Islet of Langerhans (tissue), 1 donor: ENCODE results near the gene SLC47A1.
"Not testable (repeated sequence)": the region's sequence is repeated elsewhere in the genome, so short reads cannot be mapped to it uniquely, and the experiment has no call there.

Experiments used
- FAIRE-seq: peaks from one replicate; lab custom pipeline; 2011; peaks lifted over from hg19 to GRCh38; lab: Jason Lieb, UNC

The SLC47A1 gene, protein sequence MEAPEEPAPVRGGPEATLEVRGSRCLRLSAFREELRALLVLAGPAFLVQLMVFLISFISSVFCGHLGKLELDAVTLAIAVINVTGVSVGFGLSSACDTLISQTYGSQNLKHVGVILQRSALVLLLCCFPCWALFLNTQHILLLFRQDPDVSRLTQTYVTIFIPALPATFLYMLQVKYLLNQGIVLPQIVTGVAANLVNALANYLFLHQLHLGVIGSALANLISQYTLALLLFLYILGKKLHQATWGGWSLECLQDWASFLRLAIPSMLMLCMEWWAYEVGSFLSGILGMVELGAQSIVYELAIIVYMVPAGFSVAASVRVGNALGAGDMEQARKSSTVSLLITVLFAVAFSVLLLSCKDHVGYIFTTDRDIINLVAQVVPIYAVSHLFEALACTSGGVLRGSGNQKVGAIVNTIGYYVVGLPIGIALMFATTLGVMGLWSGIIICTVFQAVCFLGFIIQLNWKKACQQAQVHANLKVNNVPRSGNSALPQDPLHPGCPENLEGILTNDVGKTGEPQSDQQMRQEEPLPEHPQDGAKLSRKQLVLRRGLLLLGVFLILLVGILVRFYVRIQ

DNA sequence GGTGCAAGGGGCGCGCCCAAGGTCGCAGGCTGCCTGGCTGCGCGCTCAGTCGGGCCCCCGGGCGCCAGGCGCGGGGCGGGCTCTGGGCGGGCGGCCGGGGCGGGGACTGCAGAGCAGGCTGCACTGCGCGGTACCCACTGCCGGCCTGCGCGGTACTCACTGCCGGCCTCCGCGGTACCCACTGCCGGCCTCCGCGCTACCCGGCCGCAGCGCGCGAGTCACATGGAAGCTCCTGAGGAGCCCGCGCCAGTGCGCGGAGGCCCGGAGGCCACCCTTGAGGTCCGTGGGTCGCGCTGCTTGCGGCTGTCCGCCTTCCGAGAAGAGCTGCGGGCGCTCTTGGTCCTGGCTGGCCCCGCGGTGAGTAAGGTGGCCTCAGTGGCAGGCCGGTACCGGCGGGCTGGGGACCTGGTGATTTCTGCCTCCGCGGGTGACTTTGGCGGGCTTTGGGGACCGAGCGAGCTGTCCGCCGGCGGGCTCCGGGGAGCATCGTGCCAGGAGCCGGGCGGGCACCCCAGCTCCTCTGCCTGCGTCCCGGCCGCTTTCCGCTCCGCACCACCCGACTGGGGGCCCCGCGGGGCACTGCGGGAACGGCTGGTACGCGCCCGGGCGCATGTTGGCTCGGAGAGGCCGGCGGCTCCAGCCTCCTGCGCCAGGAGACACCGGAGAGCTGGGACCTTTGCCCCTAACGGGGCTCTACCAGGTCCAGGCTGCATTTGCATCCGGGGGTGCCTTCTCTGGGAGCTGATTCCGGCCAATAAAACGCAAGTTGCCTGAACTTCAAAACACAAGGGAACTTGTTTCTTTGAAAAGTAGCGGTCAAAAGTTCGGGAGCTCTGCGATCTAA lies at the start of gene SLC47A1:
Gene SLC47A1, plus strand, starts transcription at position 137 of the 844 bp plus-strand sequence. Its CDS starts 86 bp downstream, at position 223.
- FAIRE-seq, result no peak

DNA sequence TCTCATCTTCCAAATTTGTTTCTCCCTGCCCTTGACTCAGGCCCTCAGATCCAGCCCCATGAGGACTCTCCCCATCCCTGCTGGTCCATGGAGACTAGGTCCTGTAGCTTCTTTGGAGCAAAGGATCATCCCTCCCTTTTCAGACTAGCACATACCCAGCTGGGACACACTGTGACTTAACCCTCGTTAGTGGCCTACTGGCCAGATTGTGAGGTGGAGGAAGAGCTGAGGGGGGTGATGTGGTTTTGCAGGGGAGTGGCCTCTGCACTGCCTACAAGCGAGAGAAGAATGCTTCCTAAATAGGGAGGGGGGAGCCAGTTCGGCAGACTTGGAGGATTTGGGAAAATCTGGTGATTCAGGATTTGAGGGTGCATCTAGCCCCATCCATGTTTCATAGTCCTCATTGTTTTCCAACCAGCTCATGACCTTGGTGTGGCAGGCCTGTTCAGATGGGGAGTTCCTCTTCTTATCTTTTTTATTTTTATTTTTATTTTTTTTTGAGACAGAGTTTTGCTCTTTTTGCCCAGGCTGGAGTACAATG lies 47.8 kb upstream of the SLC47A1 start:
- FAIRE-seq, result no peak

DNA sequence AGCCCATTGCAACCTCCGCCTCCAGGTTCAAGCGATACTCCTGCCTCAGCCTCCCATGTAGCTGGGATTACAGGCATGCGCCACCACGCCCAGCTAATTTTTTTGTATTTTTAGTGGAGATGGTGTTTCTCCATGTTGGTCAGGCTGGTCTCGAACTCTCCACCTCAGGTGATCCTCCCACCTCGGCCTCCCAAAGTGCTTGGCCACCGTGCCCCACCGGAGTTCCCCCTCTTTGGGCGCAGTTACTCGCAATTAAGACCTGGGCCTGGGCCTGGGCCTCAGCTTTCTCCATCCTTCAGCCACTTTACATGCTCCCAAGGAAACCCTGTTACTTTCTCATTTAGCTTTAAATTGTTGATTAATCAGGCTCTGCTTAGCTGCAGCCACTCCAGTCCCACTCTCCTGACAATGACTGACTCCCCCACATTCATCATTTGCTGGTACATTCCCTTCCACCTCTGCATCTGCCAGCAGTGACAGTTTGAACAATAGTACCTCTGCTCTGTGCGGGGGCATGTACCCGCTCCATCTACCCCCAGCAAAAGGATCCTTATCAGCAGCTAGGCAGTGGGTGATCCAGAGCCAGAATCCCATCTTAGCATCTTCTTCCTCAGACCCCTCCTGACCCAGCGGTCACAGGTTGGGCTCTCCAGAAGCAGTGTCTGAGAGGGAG lies 47.2 kb upstream of the SLC47A1 start:
- no peak for FAIRE-seq

DNA sequence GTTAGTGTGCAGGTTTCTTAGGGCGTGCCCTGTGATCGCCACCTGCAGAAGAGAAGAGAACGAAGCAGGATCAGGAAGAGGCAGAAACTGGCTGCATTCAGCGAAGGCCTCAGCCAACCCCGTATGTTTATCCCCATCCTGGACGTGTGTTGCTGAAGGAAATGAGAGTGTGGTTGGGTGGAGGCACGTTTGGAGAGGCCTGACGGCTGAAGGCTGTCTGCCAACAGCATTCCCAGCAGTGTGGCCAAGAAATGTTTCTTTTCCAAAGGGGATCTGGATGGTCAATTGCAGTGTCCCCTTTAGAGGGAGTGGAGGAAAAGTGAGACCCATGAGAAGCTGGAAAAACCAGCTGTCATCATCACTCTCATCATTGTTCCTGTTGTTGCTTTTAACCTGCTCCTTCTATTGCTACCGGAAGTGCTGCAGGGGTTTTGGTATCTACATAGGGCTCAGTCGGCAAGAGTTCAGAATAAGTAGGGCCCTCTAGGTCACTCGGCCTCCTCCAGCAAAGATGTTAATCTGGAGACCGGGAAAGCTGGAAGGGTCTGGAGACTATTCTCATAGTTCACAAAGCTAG lies 46.5 kb upstream of the SLC47A1 start:
- FAIRE-seq, result no peak

GRCh38 chr17:19492141-19492540 lies 41.5 kb upstream of the SLC47A1 start:
- FAIRE-seq, result no peak

- no peak for FAIRE-seq
Observed at GRCh38 chr17:19494961-19495806, 38.5 kb upstream of the SLC47A1 start.

- no peak for FAIRE-seq
Observed at GRCh38 chr17:19495828-19496528, 37.7 kb upstream of the SLC47A1 start.

DNA sequence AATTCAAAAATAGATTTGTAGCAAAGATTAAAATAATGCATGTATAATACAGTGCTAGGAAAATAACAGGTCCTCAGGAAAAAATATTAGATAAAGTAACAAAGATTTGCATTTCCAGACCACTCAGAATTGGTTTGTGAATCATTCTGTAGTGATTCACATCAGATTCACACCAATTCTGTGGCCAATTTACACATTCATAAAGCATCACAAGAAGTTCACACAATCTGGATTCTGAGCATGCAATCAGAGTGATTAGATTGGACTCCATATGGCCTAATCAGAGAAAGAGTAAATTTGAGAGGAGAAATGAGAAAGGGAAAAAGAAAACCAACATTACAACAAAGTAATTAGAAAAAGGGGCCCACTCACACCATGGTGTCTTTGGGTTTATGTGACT lies 36.0 kb upstream of the SLC47A1 start:
- FAIRE-seq, result no peak

DNA sequence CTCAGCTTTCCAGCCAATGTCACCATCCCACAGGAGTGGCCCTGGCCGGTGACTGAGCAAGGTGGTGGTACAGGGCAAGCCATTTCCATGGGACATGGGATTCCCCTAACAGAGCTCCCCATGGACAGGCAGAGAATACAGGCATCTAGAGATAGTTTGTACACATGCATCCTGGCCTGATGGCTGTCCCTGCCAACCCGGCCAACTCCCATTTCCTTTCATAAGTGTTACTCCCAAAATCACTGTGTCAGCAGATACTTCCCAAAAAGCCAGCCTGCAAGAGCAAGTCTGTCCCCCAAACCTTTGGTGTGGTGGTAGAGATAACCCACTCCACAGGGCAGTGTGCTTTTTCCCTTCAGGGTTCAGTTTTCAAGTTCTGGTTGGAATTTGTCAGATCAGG lies 32.4 kb upstream of the SLC47A1 start:
- FAIRE-seq, result no peak

DNA sequence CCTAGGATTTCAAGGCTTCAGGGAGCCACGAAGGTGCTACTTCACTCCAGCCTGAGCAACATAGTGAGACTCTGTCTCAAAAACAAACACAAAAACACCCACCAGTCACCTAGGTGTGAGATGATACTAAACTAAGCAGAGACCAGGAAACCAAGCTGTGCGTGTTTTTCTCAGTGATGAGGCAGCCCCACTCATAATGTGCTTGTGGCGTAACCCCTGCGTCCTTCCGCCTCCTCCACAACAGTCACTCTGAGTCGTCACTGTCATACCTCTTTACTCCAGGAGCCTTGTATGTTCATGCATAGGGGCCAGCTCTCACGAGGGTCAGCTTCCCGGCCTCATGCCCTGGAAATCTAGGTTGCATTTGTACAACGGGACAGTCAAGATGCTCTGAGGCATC lies 31.1 kb upstream of the SLC47A1 start:
- FAIRE-seq, result no peak

DNA sequence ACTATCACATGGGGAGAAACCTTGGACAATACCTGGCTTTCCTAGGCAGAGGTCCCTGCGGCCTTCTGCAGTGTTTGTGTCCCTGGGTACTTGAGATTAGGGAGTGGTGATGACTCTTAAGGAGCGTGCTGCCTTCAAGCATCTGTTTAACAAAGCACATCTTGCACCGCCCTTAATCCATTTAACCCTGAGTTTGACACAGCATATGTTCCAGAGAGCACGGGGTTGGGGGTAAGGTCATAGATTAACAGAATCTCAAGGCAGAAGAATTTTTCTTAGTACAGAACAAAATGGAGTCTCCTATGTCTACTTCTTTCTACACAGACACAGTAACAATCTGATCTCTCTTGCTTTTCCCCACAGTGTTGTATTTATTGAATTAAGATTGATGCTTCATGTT lies 28.1 kb upstream of the SLC47A1 start:
- FAIRE-seq, result not testable (repeated sequence)

DNA sequence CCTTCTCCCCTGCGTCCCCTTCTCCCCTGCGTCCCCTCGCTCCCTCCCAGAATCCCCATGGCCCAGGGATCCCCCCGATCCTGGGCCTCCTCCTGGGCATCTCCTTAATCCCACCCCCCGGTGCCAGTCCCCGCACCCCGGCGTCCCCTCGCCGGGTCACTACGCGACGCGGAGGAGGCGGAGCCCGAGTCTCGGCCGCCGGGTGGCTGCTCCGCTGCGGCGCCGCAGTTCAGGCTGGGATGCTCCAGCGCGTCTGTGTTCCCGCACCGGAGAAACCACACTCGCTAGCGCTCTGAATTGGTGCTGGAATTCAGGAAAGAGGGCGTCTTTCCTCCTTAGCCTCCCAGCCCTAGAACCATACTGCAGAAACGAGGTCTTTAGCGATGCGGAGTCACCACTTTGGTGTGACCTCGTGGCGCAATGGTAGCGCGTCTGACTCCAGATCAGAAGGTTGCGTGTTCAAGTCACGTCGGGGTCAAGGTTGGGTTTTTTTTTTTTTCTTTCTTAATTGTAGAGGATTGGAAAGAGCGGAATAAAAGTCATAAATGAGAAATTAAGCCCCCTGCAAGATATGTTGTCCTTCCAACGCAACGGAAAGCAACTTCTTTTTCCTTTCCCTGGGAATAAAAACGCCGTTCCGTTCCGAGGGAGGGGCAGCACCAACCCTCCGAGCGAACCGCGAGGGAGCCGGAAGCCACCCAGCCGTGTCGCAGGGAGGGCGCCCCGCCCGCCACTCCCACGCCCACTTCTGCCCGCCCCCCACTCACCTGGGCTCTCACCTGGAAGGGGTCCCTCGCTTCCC lies 25.7 kb upstream of the SLC47A1 start:
- FAIRE-seq, result peak; percentile 68

GRCh38 chr17:19508577-19508867 lies 25.1 kb upstream of the SLC47A1 start:
- FAIRE-seq, result no peak

- not testable (repeated sequence) for FAIRE-seq
Observed at GRCh38 chr17:19509281-19509852, 24.3 kb upstream of the SLC47A1 start.

DNA sequence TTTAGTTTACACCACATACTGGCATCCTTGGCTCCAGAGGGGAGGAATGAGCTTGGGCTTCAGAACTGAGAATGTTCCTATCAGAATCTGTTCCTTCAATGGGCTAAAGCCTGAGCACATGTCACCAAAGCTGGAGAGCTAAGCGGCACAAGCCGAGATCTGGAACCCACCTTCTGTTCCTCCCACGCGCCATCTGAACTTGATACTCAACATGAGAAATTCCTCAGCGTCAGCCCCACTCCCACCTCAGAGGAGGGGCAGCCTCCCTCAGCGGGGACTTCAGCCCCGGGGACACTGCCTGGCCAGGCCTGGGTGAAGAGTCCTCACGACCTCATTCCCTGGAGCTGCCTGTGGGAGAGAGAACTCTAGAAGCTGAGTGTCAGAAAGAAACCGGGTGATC lies 22.8 kb upstream of the SLC47A1 start:
- FAIRE-seq, result no peak

GRCh38 chr17:19513897-19514488 lies 19.7 kb upstream of the SLC47A1 start:
- peak; percentile 95 for FAIRE-seq

- FAIRE-seq, result no peak
Observed at GRCh38 chr17:19517699-19518098, 16.0 kb upstream of the SLC47A1 start.

GRCh38 chr17:19519388-19520291 lies 14.0 kb upstream of the SLC47A1 start:
- not testable (repeated sequence) for FAIRE-seq
